HuH-7.5 (cell line): ENCODE results near the gene CBY1.

Experiments used
- DNase-seq: peaks from one replicate; pipeline ENCODE4 v3.0.0; 2011; ENCODE audit warnings: low spot score

CBY1 gene

DNA sequence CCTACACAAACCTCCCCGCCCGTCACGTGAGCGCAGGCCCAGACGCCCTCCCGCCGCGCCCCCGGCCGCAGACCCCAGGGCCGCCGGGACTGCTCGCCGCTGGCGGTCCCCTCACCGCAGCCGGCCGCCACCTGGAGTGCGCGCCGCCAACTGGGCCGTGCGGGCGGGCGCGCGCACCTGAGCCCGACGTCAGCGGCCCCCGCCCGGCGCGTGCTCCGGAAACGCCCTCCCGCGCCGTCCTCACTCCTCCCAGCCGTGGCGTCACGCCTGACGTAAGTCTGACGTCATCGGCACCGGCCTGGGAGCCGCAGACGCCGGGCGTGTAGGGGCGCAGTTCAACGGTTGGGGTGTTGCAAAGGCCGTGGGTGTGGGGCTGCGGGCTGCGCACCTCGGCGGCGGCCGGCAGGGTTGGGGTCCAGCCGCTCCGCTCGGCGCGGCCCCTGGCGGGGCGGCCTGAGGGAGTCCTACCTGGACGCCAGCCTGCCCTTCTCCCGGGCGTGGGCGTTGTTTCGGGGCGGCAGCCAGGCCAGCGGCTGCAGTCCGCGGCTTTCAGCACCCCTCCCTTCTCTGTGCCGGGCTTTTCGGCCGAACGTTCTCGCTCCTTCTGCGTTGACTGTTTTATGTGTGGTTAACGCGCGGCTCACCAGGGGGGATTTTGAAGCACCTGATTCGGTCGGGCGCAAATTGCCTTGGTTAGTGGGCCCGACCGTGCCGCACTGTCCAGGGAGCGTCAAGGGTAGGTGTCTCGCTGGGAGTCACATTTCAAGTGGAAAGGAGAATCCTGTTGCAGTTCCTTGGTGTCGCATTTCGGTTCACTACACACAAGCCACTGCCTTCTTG is 44.6 kb downstream of the CBY1 start, which contains the start of gene JOSD1:
Gene JOSD1, minus strand, starts transcription at position 155 of the 840 bp plus-strand sequence. CDS start 956 bp downstream, outside the sequence.
- DNase-seq: peak; percentile 79

DNA sequence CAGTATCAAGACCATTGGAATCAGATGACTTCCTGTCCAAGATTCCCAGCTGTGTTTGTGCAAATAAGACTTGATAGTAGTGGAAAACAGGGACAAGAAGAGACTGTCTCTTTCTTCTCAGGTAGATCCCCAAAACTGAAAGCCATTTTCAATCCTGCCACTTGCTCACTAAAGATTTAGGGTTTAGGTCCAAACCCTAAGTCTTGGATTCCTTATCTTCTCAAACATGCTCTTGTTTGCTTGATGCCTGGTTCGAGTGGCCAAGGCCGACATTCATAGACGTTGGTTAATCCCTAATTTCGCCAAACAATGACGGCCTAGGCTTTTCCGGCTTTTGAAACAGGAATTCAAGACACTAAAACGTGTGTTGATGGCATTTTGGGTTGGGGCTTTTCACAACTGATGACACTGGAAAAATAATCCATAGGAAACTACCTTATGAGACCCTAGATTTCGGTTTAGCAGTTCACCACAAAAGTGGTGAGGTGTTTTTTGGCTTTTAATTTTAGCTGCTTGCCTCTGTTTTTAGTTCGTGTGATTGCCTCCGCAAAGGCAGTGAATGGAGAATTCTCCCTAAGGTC is 48.3 kb downstream of the CBY1 start:
- no peak for DNase-seq

DNA sequence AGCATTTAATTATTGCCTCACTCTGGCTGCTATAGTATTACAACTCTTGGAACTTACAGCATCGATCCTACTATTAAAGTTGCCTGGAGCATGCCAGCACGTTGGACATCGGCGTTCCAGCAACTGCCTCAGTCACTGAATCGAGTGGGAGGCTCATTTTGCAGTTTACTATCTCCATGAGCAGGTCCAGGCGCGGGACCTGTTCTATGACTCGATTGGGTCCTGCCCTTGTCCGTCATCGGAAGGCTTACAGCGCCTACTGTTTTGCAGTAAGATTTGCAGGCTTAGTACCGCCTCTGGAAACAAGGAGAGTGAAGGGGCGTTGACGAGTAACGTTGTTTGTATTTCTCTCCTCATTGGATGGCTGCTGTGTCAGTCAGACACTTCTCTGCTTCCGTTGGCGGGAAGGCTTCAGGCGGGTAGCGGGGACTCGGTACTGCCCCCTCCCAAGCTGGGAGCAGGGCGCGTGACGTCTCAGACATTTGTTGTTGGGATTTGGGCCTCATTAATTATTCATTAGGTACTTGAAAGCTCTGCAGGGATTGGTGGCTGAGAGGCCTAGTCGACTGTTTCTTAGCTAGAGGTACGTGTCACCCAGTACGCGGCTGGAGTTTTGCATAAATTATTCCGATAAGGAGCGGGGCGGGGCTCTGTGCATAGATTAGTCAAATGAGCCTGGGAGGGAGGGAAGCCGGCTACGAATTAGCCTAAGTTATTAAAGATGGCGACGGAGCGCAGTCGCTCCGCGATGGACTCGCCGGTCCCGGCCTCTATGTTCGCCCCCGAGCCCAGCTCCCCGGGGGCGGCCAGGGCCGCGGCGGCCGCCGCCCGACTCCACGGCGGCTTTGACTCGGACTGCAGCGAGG is 49.0 kb downstream of the CBY1 start, which contains the start of gene GTPBP1:
Gene GTPBP1, plus strand, starts transcription at position 710 of the 866 bp plus-strand sequence. Its CDS starts 12 bp downstream, at position 722.
- DNase-seq: peak; percentile 96

DNA sequence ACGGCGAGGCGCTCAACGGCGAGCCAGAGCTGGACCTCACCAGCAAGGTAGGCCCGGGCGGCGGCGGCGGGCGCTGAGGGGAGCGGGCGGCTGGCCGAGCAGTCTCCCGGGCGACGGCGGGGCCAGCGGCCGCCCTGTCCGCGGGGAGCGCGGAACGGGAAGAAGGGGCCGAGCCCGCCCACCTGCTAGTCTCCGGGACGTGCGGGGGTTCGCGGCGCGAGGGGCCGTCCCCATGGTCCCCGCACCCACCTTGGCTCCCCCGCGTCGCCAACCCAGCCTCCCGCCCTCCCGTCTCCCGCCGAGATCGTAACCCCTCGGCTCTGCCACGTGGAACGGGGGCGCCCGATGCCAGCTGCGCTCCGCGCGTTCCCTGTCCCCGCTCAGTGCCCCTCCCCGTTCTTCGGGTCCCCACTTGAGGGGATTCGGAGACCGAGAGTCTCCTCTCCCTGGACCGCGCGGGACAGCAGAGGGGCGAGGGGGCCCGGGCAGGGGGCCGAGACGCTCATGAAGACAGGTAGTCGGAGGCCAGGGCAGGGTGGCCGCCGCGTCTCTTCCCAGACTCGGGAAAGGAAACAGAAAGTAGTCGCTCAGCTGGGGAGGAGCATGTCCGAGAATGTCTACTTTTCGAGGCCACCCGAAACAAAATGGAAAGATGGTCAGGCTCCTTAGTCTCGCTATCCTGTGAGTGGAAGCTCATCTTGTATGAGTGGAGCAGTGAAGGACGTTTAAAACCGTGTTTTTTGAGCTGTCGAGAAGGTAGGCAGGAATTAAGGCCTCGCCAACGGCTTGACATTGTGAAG is 49.9 kb downstream of the CBY1 start:
- no peak for DNase-seq

DNA sequence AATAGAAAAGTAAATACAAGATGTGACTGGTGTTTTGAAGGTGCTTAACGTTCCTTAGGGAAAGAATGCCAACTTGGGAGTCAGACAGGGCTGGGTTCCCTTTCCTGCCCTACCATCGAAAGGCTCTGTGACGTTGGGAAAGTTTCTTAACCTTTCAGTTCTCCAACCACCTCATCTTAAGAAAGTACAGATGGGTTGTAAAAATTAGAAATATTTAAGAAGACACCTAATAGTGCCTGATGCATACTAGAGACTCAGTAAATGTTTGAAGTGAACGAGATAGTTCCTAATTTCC is 50.4 kb downstream of the CBY1 start:
- DNase-seq: no peak

DNA sequence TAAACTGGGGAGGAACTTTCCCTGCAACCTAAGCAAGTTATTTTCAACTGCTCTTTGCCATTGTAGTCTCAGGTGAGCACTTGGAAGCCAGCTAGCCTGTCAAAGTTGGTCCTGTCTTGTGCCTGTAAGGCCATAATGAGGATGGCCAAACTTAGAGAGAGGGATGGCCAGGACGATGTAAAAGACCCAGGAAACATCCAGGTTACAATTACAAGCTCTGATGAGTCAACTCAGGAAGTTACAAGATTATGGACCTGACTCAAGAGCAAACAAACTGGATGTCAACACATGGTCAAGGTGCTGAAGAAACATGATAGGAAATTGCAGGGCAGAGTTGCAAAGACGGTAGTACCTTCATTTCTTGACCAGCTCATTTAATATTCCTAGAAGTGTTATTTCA is 50.9 kb downstream of the CBY1 start:
- DNase-seq: no peak

DNA sequence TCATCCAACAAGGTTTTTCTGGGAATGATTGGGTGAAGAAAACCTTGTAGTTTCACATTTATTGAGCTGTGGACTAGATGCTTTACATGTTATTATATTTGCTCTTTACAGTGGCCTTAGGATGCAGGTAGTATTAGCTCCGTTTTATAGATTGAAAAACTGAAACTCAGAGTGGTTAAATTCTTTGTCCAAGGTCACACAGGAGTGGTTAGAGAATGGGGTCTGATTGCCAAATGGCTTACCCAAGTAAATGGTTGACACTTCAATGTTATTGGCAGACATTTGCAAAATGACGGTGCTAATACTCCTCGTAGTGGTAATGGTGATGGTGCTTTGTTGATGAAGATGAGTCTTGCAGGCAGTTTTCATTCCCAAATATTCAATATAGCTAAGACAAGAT is 51.5 kb downstream of the CBY1 start:
- no peak for DNase-seq

DNA sequence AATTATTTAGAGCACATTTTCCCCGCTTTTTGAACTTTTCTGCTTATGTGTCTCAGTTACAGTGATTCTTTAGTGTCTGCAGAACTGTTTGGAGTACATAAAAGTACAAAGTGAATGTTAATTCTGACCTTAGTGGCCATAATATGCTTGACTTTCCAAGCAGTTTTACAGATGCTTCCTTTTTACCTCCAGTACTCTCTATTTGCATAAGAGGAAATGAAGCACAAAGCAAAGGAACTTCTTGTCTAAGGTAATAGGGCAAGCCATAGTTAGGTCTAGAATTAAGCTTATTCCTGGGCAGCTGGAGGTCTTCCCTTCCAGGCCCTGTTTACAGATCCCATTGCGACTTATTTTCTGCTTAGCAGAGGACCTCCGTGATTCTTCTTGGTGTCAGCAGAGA is 52.9 kb downstream of the CBY1 start:
- DNase-seq: no peak

DNA sequence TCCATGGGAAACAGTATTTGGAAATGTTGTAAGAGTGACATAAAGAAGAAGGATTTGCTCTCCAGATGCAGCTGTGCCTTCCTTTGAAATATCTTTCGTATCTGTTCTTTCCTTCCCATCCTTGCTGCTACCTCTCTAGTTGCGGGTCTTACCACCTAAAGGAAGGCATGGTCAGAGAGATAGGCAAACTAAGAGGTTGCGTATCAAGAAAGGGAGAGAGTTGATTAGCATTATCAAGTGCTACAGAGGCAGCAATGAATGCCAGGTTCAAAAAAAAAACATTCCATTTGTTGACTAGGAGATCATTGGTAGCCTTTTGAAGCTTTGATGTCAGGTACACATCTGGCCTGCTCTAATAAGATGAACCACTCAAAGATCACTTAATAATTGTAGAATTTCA is 53.9 kb downstream of the CBY1 start:
- DNase-seq: no peak

DNA sequence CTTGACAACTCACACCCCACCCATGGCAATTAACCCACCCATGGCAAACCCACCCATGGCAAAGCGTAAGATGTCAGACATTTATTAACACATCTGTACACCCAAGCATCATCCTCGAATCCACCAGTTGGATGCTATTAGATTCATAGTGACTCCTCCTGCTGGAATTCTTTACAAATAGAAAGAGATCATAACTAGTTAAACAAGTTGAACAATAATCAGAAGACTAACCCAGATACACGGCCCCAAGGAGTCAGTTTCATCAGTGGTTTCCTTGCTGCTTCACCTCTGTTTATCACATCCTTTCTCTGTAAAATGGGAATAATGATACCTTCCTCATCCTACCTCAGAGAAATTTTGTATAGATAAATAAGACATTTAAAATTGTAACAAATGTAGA is 54.4 kb downstream of the CBY1 start:
- no peak for DNase-seq

DNA sequence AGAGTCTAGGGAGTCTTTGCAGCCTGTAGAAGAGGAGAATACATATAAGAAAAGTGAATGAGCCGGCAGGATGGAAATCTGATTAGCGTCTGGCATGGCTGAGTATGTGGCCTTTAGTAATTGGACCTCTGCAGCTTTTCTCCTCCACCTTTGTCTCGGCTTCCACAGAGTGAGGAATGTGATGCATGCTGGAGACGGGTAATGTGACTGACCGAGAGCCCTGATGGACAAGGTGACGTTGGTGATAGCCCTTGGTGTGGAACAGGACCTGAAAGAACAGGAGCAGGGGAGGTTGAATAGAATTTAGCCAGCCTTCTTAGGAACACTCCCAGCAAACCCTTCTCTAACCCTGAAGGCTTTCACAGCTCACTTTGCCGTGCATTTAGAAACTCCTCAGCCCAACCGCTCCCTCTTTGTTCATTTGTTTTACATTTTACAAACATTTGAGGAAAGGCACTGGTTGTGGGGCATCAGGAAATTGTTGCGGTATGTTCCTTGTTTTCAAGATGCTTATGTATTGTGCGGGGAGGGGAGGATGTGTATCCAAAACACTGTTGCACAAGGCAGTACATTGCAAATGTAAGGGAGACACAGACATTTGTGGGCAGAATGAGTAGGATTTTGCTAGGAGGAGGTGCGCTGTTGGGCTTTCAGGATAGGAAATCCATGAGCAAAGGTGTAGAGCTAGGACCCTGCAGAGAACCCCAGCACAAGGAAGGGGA is 56.2 kb downstream of the CBY1 start:
- DNase-seq: no peak

DNA sequence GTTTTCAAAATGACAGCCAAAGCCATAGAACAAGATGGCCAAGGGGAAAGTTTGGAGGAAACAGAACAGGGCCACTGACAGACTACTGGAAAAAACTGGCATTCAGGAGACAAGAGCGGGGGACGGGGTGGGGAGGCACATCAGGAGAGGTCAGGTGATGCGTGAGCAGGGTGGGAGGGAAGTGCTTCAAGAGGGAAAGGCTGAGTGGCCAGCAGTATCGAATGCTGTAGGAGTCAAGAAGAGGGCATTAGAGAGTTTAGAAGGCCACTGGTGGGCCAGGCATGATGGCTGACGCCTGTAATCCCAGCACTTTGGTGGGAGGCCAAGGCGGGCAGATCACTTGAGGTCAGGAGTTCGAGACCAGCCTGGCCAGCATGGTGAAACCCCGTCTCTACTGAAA is 57.5 kb downstream of the CBY1 start:
- no peak for DNase-seq

DNA sequence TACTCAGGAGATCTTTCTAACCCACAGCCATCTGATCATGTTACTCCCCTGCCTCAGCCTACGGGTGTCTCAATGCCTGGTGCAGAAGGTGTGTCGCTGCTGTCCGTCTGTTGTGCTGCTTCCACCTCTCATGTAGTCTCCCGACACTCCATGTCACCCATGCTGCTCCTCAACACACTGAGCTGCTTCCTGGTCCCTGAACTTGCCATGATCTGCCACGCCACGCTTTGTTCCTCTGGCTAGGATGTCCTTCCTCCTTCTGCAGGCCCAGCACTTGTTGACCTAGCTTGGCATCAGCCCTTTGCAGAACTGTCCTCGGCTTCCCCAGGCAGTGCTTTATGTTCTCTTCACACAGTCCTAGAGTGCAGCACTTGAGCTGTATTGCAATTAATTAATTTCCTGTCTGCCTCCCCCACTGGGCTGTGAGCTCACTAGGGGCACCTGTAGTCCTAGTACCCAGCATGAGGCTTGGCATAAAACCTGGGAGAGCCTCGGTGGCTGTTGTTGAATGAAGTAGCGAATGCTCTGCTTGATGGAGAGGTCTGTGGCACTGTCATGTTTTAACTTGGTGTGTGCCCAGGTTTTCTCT is 58.8 kb downstream of the CBY1 start:
- DNase-seq: no peak

DNA sequence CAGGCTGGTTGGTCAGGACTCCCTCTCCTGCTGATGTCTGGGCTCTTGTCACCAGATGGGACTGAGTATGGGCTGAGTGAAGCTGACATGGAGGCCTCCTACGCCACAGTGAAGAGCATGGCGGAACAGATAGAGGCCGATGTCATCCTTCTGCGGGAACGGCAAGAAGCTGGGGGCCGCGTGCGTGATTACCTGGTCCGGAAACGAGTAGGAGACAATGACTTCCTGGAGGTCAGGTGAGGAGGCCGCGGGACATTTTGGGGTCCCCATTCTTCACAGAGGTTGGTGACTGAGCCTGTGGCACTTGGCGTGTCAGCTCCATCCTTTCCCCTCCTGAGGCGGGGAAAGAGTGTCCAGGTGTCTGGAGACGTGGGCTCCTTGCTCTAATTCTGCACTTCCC is 59.4 kb downstream of the CBY1 start:
- DNase-seq: no peak

DNA sequence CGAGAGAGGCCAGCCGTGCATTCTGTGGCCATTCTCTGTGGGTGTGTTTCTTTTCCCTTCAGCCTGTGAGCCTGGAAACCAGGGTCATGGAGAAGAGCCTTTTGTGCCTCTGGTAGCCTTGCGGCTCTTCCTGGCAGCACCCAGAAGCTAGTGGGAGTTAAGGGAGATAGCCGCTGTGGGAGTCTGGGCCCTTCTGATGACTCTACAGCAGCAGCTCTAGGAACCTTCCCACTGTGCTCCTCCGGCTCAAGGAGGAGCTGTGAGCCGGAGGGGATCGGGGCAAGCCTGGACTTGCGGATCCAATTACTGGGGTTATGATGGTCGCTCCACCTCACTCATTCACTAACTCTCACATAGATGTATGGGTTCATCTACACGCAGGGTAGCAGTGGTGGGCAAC is 59.8 kb downstream of the CBY1 start:
- no peak for DNase-seq

DNA sequence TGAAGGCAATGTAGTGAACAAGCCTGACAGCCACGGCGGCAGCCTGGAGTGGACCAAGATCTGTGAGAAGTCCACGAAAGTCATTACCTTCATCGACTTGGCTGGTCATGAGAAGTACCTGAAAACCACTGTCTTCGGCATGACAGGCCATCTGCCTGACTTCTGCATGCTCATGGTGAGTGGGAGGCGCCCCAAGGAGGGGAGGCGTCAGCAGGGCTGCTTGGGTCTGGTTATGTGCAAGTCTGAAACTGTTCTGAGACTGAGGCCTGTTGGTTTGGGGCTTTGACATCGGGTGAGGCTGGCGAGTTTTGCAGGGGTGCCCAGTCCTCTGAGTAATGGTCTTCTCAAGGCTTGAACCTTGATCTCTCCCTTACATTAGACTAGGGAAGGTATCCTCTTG is 60.4 kb downstream of the CBY1 start:
- no peak for DNase-seq

DNA sequence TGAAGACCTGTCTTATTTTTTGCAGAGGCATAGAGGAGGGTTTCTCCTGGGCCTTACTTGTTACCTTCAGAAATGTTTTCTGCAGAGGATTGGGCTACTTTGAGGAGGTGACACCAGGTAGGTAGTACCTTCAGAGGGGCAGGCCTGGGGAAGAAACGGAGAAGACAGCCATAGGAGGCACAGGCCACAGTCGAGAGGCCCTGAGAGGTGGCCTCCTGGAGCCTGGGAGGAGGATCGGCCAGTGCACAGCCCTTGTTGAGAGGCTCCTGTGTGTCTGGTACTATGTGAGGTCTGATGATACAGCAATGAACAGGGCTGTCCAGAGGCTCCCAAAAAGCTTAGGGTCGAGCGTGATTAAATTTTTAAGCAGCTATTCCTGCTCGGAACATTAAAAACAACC is 60.8 kb downstream of the CBY1 start:
- no peak for DNase-seq

DNA sequence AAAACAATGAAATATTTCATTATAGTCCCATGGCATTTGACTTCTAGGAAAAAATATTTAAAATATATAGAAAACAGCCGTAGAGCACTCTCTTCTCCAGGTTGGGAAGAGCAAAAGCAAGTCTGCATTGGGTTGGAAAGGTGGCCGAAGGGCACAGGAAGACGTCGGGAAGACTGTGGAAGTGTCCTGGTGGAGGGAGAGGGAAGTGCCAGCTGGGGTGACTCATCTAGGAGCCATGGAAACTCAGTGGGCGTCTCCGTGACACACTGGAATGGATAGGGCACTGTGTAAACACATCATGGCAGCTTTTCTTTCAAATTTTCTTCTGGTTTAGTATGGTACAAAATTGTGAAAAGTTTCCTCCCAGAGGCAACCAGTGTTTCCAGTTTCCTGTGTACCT is 62.0 kb downstream of the CBY1 start:
- DNase-seq: no peak

DNA sequence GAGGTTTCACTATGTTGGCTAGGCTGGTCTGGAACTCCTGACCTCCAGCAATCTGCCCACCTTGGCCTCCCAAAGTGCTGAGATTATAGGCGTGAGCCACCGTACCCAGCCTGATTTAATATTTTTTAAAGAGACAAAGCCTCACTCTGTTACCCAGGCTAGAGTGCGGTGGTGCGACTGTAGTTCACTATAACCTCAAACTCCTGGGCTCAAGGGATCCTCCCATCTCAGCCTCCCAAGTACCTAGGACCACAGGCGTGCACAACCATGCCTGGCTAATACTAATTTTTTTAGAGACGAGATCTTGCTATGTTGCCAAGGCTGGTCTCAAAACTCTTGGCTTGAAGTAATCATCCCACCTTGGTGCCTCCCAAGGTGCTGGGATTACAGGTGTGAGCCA is 62.8 kb downstream of the CBY1 start:
- DNase-seq: no peak

DNA sequence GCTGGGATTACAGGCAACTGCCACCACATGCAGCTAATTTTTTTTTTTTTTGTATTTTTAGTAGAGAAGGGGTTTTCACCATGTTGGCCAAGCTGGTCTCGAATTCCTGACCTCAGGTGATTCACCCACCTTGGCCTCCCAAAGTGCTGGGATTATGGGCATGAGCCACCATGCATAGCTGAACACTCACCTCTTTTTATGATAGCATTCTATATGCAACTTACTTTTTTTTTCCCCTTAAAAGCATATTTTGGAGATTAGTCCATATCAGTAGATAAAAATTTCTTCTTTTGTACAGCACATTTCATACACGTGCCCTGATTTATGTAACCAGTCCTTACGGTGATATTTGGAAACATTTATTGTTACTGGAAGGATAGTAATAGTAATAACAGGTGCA is 63.9 kb downstream of the CBY1 start:
- DNase-seq: no peak

DNA sequence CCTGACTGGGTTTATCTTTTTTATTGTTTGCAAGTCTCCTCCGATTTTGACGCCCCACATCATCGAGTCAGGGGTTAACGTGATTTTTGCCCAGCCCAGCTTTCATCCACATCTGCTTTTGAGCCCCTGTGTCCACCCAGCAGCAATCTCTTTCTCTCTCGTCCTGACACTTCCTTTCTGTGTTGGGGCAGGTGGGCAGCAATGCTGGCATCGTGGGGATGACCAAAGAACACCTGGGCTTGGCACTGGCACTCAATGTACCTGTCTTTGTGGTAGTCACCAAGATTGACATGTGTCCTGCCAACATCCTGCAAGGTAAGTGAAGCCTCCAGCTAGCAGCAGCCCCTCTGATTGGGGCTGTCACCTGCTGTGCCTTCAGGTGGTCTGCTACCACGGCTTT is 65.1 kb downstream of the CBY1 start:
- no peak for DNase-seq
